HL-60 (cell line): ENCODE results near the gene TMEM52.

Experiments
- GABPA ChIP-seq: IDR thresholded peaks from 2 replicates; pipeline ENCODE4 v1.6.1; 2012; ENCODE audit warnings: low read depth
- POLR2AphosphoS5 ChIP-seq: IDR thresholded peaks from 2 replicates; pipeline ENCODE4 v1.6.1; 2012; ENCODE audit warnings: low read depth
- TF ChIP-seq, protein P1 (sequence below): IDR thresholded peaks from one replicate; pipeline ENCODE4 v1.5.1; 2011; ENCODE audit warnings: low read length, control low read depth, inconsistent platforms; ENCODE audit not compliant: insufficient read depth
- TF ChIP-seq, protein P2 (sequence below): IDR thresholded peaks from 2 replicates; pipeline ENCODE4 v1.6.1; 2012; ENCODE audit warnings: low read depth; ENCODE audit not compliant: insufficient replicate concordance

DNA sequence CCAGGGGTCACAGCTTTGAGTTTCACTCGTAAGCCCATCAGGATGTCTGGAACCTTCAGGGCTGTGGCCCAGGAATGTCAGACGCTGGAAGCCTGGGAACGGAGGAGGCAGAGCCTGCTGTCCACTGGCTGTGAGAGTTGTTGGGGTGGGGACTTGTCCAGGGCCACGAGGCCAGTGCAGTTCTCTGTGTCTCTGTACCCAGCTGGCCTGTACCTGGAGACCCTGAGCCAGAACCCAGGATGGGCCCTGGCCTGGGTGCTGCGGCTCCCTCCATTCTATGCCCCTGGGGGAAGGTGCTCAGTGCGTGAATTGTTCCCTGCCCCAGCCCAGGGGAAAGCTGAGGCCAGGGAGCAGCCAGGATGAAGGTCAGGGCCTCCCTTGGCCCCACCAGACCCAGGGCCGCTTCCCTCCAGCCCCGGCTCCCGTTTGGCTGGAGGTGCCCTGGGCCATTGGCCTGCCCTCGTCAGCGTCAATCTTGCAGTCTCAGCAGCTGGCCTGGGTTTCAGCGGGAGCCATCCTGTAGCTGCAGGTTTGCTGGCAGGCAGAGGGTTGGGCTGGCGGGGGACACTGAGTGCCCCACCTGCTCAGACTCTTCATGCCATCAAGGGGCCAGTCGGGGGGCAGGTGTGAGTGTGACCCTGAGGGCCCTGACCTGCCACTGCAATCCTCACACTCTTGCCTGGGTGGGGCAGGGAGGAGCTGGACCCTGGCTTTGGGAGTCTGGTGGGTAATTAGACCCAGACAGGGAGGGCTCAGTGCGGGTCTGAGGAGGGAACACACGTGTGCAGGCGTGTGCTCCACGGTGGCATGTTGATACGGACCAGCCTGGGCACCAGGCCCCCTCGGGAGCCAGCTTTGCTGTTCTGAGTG, 4.7 kb downstream of the TMEM52 start:
- TF ChIP-seq, protein P1, sequence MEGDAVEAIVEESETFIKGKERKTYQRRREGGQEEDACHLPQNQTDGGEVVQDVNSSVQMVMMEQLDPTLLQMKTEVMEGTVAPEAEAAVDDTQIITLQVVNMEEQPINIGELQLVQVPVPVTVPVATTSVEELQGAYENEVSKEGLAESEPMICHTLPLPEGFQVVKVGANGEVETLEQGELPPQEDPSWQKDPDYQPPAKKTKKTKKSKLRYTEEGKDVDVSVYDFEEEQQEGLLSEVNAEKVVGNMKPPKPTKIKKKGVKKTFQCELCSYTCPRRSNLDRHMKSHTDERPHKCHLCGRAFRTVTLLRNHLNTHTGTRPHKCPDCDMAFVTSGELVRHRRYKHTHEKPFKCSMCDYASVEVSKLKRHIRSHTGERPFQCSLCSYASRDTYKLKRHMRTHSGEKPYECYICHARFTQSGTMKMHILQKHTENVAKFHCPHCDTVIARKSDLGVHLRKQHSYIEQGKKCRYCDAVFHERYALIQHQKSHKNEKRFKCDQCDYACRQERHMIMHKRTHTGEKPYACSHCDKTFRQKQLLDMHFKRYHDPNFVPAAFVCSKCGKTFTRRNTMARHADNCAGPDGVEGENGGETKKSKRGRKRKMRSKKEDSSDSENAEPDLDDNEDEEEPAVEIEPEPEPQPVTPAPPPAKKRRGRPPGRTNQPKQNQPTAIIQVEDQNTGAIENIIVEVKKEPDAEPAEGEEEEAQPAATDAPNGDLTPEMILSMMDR = no peak
- TF ChIP-seq, protein P2, sequence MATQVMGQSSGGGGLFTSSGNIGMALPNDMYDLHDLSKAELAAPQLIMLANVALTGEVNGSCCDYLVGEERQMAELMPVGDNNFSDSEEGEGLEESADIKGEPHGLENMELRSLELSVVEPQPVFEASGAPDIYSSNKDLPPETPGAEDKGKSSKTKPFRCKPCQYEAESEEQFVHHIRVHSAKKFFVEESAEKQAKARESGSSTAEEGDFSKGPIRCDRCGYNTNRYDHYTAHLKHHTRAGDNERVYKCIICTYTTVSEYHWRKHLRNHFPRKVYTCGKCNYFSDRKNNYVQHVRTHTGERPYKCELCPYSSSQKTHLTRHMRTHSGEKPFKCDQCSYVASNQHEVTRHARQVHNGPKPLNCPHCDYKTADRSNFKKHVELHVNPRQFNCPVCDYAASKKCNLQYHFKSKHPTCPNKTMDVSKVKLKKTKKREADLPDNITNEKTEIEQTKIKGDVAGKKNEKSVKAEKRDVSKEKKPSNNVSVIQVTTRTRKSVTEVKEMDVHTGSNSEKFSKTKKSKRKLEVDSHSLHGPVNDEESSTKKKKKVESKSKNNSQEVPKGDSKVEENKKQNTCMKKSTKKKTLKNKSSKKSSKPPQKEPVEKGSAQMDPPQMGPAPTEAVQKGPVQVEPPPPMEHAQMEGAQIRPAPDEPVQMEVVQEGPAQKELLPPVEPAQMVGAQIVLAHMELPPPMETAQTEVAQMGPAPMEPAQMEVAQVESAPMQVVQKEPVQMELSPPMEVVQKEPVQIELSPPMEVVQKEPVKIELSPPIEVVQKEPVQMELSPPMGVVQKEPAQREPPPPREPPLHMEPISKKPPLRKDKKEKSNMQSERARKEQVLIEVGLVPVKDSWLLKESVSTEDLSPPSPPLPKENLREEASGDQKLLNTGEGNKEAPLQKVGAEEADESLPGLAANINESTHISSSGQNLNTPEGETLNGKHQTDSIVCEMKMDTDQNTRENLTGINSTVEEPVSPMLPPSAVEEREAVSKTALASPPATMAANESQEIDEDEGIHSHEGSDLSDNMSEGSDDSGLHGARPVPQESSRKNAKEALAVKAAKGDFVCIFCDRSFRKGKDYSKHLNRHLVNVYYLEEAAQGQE = no peak
- TF ChIP-seq POLR2AphosphoS5 (no peak), GABPA (no peak)
